ENCODE measurements around the gene MMP25. TPM values are rescaled to one million over a fixed set of nuclear protein-coding genes. Genes with fewer than 3 reads are reported as not detected.

Gene MMP25
- total and polyA plus RNA-seq, 9 of the 15 experiments (the other 6 are each of a cell fraction or from before 2014, with no cell fraction given) = 0.03 to 0.04 TPM; not detected in 7

DNA sequence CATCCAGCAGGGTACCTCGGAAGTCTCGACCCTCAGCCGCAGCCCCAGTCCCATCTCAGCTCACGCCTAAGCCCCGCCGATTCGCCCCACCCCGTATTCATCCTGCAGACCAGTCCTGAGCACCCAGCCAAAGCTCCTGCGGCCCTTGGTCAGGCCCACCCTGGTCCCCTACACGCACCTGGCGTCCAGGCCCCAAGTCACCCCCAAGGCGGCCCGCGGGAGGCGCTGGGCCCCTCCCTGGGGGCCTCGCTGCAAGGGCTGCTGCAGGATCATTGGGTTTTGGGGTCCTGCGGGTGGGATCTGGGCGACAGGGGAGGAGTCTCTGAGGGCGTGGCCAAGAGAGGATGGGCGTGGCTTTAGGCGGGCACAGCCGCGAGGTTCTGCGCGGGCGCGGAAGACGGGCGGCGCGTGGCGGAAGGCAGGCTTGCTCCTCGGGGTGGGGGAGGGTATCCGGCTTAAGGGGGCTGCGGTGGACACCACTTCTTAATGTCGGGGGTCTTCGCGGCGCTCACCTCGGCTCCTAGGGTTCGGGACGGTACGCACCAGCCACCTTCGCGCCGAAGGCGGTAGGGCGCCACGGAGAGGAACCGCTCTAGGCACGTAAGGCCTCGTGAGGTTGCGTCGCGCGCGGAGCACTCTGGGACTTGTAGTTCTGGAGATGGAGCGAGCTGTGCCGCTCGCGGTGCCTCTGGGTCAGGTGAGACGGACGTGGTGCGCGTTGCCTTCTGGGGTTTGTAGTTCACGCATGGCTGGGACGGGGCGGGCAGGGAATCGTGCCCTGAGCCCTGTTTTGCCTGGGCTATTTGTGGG, 22.5 kb upstream of the MMP25 start, which contains the start of the genes HCFC1R1 and THOC6 (continued):
- TF ChIP-seq, protein P1, sequence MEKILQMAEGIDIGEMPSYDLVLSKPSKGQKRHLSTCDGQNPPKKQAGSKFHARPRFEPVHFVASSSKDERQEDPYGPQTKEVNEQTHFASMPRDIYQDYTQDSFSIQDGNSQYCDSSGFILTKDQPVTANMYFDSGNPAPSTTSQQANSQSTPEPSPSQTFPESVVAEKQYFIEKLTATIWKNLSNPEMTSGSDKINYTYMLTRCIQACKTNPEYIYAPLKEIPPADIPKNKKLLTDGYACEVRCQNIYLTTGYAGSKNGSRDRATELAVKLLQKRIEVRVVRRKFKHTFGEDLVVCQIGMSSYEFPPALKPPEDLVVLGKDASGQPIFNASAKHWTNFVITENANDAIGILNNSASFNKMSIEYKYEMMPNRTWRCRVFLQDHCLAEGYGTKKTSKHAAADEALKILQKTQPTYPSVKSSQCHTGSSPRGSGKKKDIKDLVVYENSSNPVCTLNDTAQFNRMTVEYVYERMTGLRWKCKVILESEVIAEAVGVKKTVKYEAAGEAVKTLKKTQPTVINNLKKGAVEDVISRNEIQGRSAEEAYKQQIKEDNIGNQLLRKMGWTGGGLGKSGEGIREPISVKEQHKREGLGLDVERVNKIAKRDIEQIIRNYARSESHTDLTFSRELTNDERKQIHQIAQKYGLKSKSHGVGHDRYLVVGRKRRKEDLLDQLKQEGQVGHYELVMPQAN (IDR thresholded peaks at IDR 0.05; ENCODE audit: borderline replicate concordance) = peak; percentile 73; the same call in 1 of the 2 replicates

DNA sequence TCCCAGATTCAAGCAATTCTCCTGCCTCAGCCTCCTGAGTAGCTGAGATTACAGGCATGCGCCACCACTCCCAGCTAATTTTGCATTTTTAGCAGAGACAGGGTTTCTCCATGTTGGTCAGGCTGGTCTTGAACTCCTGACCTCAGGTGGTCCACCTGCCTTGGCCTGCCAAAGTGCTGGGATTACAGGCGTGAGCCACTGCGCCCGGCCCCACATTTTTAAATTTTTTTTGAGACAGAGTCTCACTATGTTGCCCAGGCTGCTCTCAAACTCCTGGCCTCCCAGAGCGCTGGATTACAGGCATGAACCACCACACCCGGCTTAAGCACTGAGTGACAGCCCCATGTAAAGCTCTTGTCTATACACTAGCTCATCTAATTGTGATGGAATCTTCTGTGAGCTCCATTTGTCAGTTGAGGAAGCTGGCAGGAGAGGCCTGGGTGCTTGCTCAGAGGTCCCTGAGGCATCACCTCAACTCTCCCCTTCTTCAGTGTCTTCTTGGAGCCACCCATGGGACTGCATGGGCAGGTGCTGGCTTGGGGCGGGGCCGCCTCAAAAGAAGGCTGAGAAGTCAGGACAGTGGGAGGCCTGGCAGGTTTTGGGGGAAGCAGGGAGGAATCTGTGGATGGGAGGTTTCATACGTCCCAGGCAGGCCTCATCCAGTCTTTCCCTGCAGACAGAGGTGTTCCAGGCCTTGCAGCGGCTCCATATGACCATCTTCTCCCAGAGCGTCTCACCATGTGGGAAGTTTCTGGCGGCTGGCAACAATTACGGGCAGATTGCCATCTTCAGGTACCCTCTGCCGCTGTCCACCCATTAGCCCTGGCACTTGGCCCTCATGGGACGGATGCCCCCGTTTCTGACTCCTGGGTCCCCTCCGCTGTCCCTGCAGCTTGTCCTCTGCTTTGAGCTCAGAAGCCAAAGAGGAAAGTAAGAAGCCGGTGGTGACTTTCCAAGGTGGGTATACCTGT, 21.0 kb upstream of the MMP25 start:
- ChIA-PET CTCF (ENCODE audit: low intra/inter-chr PET ratio) (no interaction called here), POLR2A (interaction anchor here (1.4 to 1.6 kb wide), 2 partner anchors 10 to 23 kb away, joined by 6 to 7 read pairs; no protein-coding TSS in a partner anchor)
- peaks cover 35 to 88% of the 10 kb centered on the region in 2 experiments for H3K4me1 ChIP-seq (replicated peaks in 1 of 2; ENCODE audit: control insufficient read depth in 2 of 2, insufficient read depth in 2 of 2, low read length in 2 of 2)
- H3K9me1 ChIP-seq (ENCODE audit: control insufficient read depth, insufficient read depth, low read length) = peaks cover 2% of the 10 kb centered on the region
- intact Hi-C loops (cut with micrococcal nuclease) (loop anchor here (10.0 kb wide), 1 partner anchor 61 kb away; the partner anchor contains the start of genes KREMEN2 and PAQR4), in situ Hi-C loops (cut with MboI) (no loop called here)
- H2AFZ ChIP-seq (ENCODE audit: low read depth, low read length) = no peak overlapping the region
- peaks cover 6 to 15% of the 10 kb centered on the region in 2 experiments; a peak in 4 of 5 replicates for H3K27me3 ChIP-seq (ENCODE audit: control insufficient read depth in 2 of 2, insufficient read depth in 2 of 2, low read length in 2 of 2)
- H3K4me2 ChIP-seq (ENCODE audit: insufficient read depth, low read length) = no peak overlapping the region
- DNase-seq (ENCODE audit: extremely low read depth in 1 of 4, low spot score in 3 of 4) (no peak), ATAC-seq (no peak), FAIRE-seq (no peak)
- H3K79me2 ChIP-seq (ENCODE audit: control insufficient read depth, insufficient read depth, low read length) = peaks cover 40% of the 10 kb centered on the region
- WGBS (ENCODE audit: insufficient coverage, low coverage, missing lambda C conversion rate) = 90% methylated on average over 15 of the region's 18 CpGs
- peaks cover 39% of the 10 kb centered on the region; the same call in 2 of the 3 replicates for H3K36me3 ChIP-seq (ENCODE audit: control insufficient read depth, insufficient read depth, low read length)
- H3K4me3 ChIP-seq = no peak overlapping the region
- no peaks in the 10 kb centered on the region for H3K9me3 ChIP-seq (replicated peaks; ENCODE audit: control insufficient read depth, insufficient read depth, low read depth, low read length)
- peaks cover 28% of the 10 kb centered on the region for H4K20me1 ChIP-seq (replicated peaks; ENCODE audit: control insufficient read depth, insufficient read depth, low read length)
- peak overlapping the region in 1 of 2 experiments; percentile 74; a peak in 2 of 4 replicates for H3K9ac ChIP-seq (ENCODE audit: insufficient read depth in 1 of 2, low read depth in 2 of 2, low read length in 2 of 2)
- no TSS peak for BruUV-seq (replicated peaks)
- H3K27ac ChIP-seq (ENCODE audit: extremely low read depth, low read depth, low read length) = no peak overlapping the region
- TF ChIP-seq, protein P2, sequence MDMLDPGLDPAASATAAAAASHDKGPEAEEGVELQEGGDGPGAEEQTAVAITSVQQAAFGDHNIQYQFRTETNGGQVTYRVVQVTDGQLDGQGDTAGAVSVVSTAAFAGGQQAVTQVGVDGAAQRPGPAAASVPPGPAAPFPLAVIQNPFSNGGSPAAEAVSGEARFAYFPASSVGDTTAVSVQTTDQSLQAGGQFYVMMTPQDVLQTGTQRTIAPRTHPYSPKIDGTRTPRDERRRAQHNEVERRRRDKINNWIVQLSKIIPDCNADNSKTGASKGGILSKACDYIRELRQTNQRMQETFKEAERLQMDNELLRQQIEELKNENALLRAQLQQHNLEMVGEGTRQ (CRISPR knock-in tag; IDR thresholded peaks at IDR 0.05) = no peak
- TF ChIP-seq, protein P3, sequence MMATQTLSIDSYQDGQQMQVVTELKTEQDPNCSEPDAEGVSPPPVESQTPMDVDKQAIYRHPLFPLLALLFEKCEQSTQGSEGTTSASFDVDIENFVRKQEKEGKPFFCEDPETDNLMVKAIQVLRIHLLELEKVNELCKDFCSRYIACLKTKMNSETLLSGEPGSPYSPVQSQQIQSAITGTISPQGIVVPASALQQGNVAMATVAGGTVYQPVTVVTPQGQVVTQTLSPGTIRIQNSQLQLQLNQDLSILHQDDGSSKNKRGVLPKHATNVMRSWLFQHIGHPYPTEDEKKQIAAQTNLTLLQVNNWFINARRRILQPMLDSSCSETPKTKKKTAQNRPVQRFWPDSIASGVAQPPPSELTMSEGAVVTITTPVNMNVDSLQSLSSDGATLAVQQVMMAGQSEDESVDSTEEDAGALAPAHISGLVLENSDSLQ (IDR thresholded peaks at IDR 0.05) = 0 out of 2 replicates have a peak, but pooled peaks have one; percentile 16

All from K562 (cell line).